DND-41 (cell line): Measurements from ENCODE around the gene RNF220.

Experiments
- ATAC-seq: fragments of 200-7000 bp; cut with Tn5 transposase; 3 replicates; pipeline ENCODE4 v1.9.1; 2021; ENCODE audit warnings: low read depth; ENCODE audit not compliant: insufficient read depth
- DNase-seq: peaks from one replicate; pipeline ENCODE4 v3.0.0-alpha.2; 2020
- H2AFZ ChIP-seq: 2 replicates; pipeline ENCODE4 v1.6.0; 2012; ENCODE audit warnings: low read depth, low read length
- H3K27ac ChIP-seq: 2 replicates; pipeline ENCODE4 v1.5.1; 2012; ENCODE audit warnings: low read length, inconsistent platforms
- H3K27me3 ChIP-seq: fragments of 200-600 bp; sonication (generic); 2 replicates; pipeline ENCODE4 v1.6.0; 2012; ENCODE audit warnings: low read length, mild to moderate bottlenecking, inconsistent platforms; ENCODE audit not compliant: insufficient read depth, poor library complexity
- H3K36me3 ChIP-seq: 2 replicates; pipeline ENCODE4 v1.5.1; 2012; ENCODE audit warnings: low read length, inconsistent platforms; ENCODE audit not compliant: insufficient read depth
- H3K4me1 ChIP-seq: 2 replicates; pipeline ENCODE4 v1.5.1; 2012; ENCODE audit warnings: mild to moderate bottlenecking, low read length; ENCODE audit not compliant: insufficient read depth
- H3K4me2 ChIP-seq: 2 replicates; pipeline ENCODE4 v1.6.0; 2012; ENCODE audit warnings: mild to moderate bottlenecking, moderate library complexity, low read length, inconsistent platforms; ENCODE audit not compliant: insufficient read depth
- H3K4me3 ChIP-seq, 2 experiments: fragments of 200-600 bp in 1 of 2; shearing (Covaris generic) in 1 of 2; 2 replicates each; pipeline ENCODE4 v1.5.1; 2012 to 2016; ENCODE audit warnings: inconsistent platforms in 2 of 2, low read length in 2 of 2, mild to moderate bottlenecking in 2 of 2, low read depth in 1 of 2, moderate library complexity in 1 of 2
- H3K79me2 ChIP-seq: 2 replicates; pipeline ENCODE4 v1.6.0; 2012; ENCODE audit warnings: low read length, inconsistent platforms; ENCODE audit not compliant: insufficient read depth
- H3K9ac ChIP-seq: 2 replicates; pipeline ENCODE4 v1.6.0; 2012; ENCODE audit warnings: low read depth, mild to moderate bottlenecking, inconsistent platforms, low read length, moderate library complexity
- H3K9me3 ChIP-seq: 2 replicates; pipeline ENCODE4 v1.5.1; 2012; ENCODE audit warnings: low read length, moderate library complexity, mild to moderate bottlenecking, inconsistent platforms; ENCODE audit not compliant: insufficient read depth, severe bottlenecking
- H4K20me1 ChIP-seq: 2 replicates; pipeline ENCODE4 v1.6.0; 2012; ENCODE audit warnings: low read length; ENCODE audit not compliant: insufficient read depth
- CTCF ChIP-seq: IDR thresholded peaks from 2 replicates; pipeline ENCODE4 v1.5.1; 2012; ENCODE audit warnings: borderline replicate concordance, low read length, moderate library complexity, mild to moderate bottlenecking; ENCODE audit not compliant: poor library complexity, severe bottlenecking; ENCODE audit errors: extremely low read depth
- EZH2 ChIP-seq: IDR thresholded peaks from 3 replicates; pipeline ENCODE4 v1.6.1; 2012; ENCODE audit warnings: borderline replicate concordance, low read depth, mild to moderate bottlenecking, moderate library complexity, low read length, inconsistent platforms; ENCODE audit not compliant: severe bottlenecking

RNF220 gene

GRCh38 chr1:44648529-44649250 lies 243.6 kb downstream of the RNF220 start:
- ATAC-seq (no peak), DNase-seq (no peak)
- no peak overlapping the region for H3K27ac ChIP-seq
- no peak overlapping the region for H3K4me2 ChIP-seq
- H3K9me3 ChIP-seq: no peaks in the 10 kb centered on the region
- H3K4me3 ChIP-seq: no peak overlapping the region
- H3K4me1 ChIP-seq: no peaks in the 10 kb centered on the region
- peaks cover 38% of the 10 kb centered on the region for H4K20me1 ChIP-seq
- TF ChIP-seq CTCF (no peak), EZH2 (no peak)
- H3K79me2 ChIP-seq: no peaks in the 10 kb centered on the region
- no peaks in the 10 kb centered on the region for H3K27me3 ChIP-seq
- H2AFZ ChIP-seq: no peak overlapping the region
- H3K9ac ChIP-seq: no peak overlapping the region
- peaks cover 74% of the 10 kb centered on the region for H3K36me3 ChIP-seq

GRCh38 chr1:44649788-44650158 lies 244.7 kb downstream of the RNF220 start:
- Histone ChIP-seq H2AFZ (no peak overlapping the region), H3K27ac (no peak overlapping the region), H3K4me1 (no peaks in the 10 kb centered on the region), H3K9me3 (no peaks in the 10 kb centered on the region), H3K36me3 (peaks cover 63% of the 10 kb centered on the region), H3K27me3 (no peaks in the 10 kb centered on the region), H4K20me1 (peaks cover 29% of the 10 kb centered on the region), H3K4me2 (no peak overlapping the region), H3K79me2 (no peaks in the 10 kb centered on the region), H3K4me3 (no peak overlapping the region), H3K9ac (no peak overlapping the region)
- ATAC-seq (no peak), DNase-seq (no peak)
- TF ChIP-seq EZH2 (no peak), CTCF (no peak)

- Histone ChIP-seq H3K36me3 (peaks cover 58% of the 10 kb centered on the region), H2AFZ (no peak overlapping the region), H3K79me2 (no peaks in the 10 kb centered on the region), H3K4me1 (no peaks in the 10 kb centered on the region), H3K4me2 (no peak overlapping the region), H3K27me3 (no peaks in the 10 kb centered on the region), H3K27ac (no peak overlapping the region), H3K4me3 (no peak overlapping the region), H3K9me3 (no peaks in the 10 kb centered on the region), H4K20me1 (peaks cover 24% of the 10 kb centered on the region), H3K9ac (no peak overlapping the region)
- TF ChIP-seq CTCF (no peak), EZH2 (no peak)
- no peak for ATAC-seq
- DNase-seq: no peak
These were observed 245.2 kb downstream of the RNF220 start for GRCh38 chr1:44650159-44650831.

GRCh38 chr1:44651069-44651468 lies 246.0 kb downstream of the RNF220 start:
- H4K20me1 ChIP-seq: peaks cover 22% of the 10 kb centered on the region
- no peaks in the 10 kb centered on the region for H3K9me3 ChIP-seq
- peaks cover 50% of the 10 kb centered on the region for H3K36me3 ChIP-seq
- no peak overlapping the region for H3K4me2 ChIP-seq
- H2AFZ ChIP-seq: no peak overlapping the region
- no peak for DNase-seq
- ATAC-seq: no peak
- H3K4me3 ChIP-seq: no peak overlapping the region
- H3K27ac ChIP-seq: no peak overlapping the region
- H3K79me2 ChIP-seq: no peaks in the 10 kb centered on the region
- no peaks in the 10 kb centered on the region for H3K4me1 ChIP-seq
- no peaks in the 10 kb centered on the region for H3K27me3 ChIP-seq
- no peak overlapping the region for H3K9ac ChIP-seq
- TF ChIP-seq EZH2 (no peak), CTCF (no peak)
